Measurements from ENCODE around the gene NADSYN1. TPM values are rescaled to one million over a fixed set of nuclear protein-coding genes. Genes with fewer than 3 reads are reported as not detected.
"Not testable (repeated sequence)": the region's sequence is repeated elsewhere in the genome, so short reads cannot be mapped to it uniquely, and the experiment has no call there.

Gene NADSYN1
- total and polyA plus RNA-seq, 8 donors = 28.0 to 320 (median 65.2) TPM

DNA sequence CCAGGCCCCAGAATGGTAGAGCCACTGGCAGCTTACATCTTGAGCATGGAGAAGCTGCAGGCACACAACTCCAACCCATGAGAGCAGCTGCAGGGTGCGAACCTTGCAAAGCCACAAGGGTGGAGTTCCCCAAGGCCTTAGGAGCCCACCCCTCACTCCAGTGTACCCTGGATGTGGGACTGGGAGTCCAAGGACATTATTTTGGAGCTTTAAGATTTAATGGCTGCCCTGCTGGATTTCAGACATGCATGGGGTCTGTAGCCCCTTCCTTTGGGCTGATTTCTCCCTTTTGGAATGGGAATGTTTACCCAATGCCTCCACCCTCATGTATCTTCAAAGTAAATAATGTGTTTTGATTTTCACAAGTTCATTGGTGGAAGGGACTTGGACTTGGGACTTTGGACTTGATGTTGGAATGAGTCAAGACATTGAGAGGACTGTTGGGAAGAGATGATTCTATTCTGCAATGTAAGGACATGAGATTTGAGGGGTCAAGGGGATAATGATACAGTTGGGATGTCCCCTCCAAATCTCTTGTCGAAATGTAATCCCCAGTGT, 73.0 kb downstream of the NADSYN1 start:
- no peak overlapping the region for H3K4me3 ChIP-seq
- intact Hi-C loops (cut with DNase I; ENCODE audit: low total_unique reads) = no loop called here
- no peaks in the 10 kb centered on the region for H3K4me1 ChIP-seq
- no peaks in the 10 kb centered on the region for H3K36me3 ChIP-seq
- H3K27me3 ChIP-seq = no peaks in the 10 kb centered on the region
- WGBS, 5 donors = 75 to 91% (median 81%) methylated on average over 2 of the region's 2 CpGs
- no peak for TF ChIP-seq EP300 (IDR thresholded peaks at IDR 0.05)
- no peak for TF ChIP-seq CTCF (IDR thresholded peaks at IDR 0.05)
- peaks cover 0 to 4% (median 0%) of the 10 kb centered on the region in 4 donors for H3K9me3 ChIP-seq
- H3K27ac ChIP-seq = no peak overlapping the region
- peak in 1 of 2 donors; percentile 24 for DNase-seq

- H3K36me3 ChIP-seq; H3K4me1 ChIP-seq; H3K27ac ChIP-seq; intact Hi-C loops (cut with DNase I; ENCODE audit: low total_unique reads); DNase-seq; H3K4me3 ChIP-seq; H3K9me3 ChIP-seq; H3K27me3 ChIP-seq: not testable (repeated sequence)
- 31 to 47% (median 43%) methylated on average over 8 to 10 of the region's 10 CpGs for WGBS, 5 donors
Measured at GRCh38 chr11:71526796-71527575, 74.0 kb downstream of the NADSYN1 start, which contains the start of gene KRTAP5-7. KRTAP5-7 (plus strand) TSS chr11:71527267; CDS start chr11:71527301, 34 bp downstream.

DNA sequence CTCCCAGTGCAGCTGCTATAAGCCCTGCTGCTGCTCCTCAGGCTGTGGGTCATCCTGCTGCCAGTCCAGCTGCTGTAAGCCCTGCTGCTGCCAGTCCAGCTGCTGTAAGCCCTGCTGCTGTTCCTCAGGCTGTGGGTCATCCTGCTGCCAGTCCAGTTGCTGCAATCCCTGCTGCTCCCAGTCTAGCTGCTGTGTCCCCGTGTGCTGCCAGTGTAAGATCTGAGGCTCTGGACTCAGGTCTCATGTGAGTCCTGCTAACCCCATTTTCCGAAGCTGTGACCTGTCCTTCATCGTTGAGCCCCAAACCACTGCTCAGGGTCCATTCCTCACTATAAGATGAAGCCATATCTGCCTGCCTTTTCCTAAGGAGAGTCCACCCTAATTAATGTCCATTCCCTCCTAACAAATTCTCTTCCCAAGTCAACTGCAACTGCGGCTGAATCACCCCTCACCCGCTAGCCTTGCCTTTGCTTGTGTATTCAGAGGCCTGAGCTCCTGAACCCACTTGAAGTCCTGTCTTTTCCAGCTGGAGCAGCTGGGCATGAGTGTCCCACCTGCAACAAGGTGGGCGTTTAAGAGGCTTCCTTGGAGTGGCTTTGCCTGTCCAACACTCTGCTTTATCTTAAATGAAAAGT, 74.7 kb downstream of the NADSYN1 start:
- no peak for DNase-seq
- Histone ChIP-seq H3K27me3 (no peaks in the 10 kb centered on the region), H3K9me3 (peaks cover 0 to 4% (median 0%) of the 10 kb centered on the region in 4 donors), H3K27ac (no peak overlapping the region), H3K36me3 (no peaks in the 10 kb centered on the region), H3K4me1 (no peaks in the 10 kb centered on the region), H3K4me3 (no peak overlapping the region)
- 83 to 94% (median 89%) methylated on average over 6 of the region's 6 CpGs for WGBS, 5 donors
- intact Hi-C loops (cut with DNase I; ENCODE audit: low total_unique reads) = no loop called here
- TF ChIP-seq EP300 (IDR thresholded peaks at IDR 0.05) = no peak
- TF ChIP-seq POLR2A (IDR thresholded peaks at IDR 0.05) = no peak
- TF ChIP-seq POLR2AphosphoS5 (IDR thresholded peaks at IDR 0.05) = no peak
- no peak for TF ChIP-seq CTCF (IDR thresholded peaks at IDR 0.05)

- Histone ChIP-seq H3K36me3 (no peaks in the 10 kb centered on the region), H3K9me3 (peaks cover 0 to 1% (median 0%) of the 10 kb centered on the region in 4 donors), H3K4me3 (no peak overlapping the region), H3K27me3 (no peaks in the 10 kb centered on the region), H3K4me1 (no peaks in the 10 kb centered on the region), H3K27ac (no peak overlapping the region)
- intact Hi-C loops (cut with DNase I; ENCODE audit: low total_unique reads) = no loop called here
- no peak for DNase-seq
- TF ChIP-seq POLR2AphosphoS5 (IDR thresholded peaks at IDR 0.05) = no peak
- no peak for TF ChIP-seq CTCF (IDR thresholded peaks at IDR 0.05)
- TF ChIP-seq POLR2A (IDR thresholded peaks at IDR 0.05) = no peak
- no peak for TF ChIP-seq EP300 (IDR thresholded peaks at IDR 0.05)
- 78 to 96% (median 90%) methylated on average over 11 of the region's 11 CpGs for WGBS, 5 donors
Measured at GRCh38 chr11:71530602-71531001, 77.6 kb downstream of the NADSYN1 start.

Data from stomach (tissue), 9 donors.